Mesendoderm (in vitro differentiated cells): ENCODE results near the gene TMEM54.

Source experiments
- DNase-seq: peaks from one replicate; pipeline ENCODE4 v3.0.0; 2013
- H2AK5ac ChIP-seq: 2 replicates; pipeline ENCODE4 v1.6.1; 2013; ENCODE audit warnings: low read length, inconsistent platforms
- H2BK120ac ChIP-seq: 2 replicates; pipeline ENCODE4 v1.6.1; 2013; ENCODE audit warnings: low read depth, mild to moderate bottlenecking, low read length, moderate library complexity, mixed read lengths
- H2BK15ac ChIP-seq: replicated peaks from 2 replicates; pipeline ENCODE4 v1.6.1; 2013; ENCODE audit warnings: low read depth, mild to moderate bottlenecking, moderate library complexity
- H2BK5ac ChIP-seq: 2 replicates; pipeline ENCODE4 v1.6.1; 2013; ENCODE audit warnings: low read length, inconsistent platforms
- H3K18ac ChIP-seq: 2 replicates; pipeline ENCODE4 v1.6.1; 2013; ENCODE audit warnings: mild to moderate bottlenecking, low read length, mixed read lengths
- H3K23ac ChIP-seq: one replicate; pipeline ENCODE4 v1.6.1; 2013; ENCODE audit warnings: low read length
- H3K27ac ChIP-seq: 2 replicates; pipeline ENCODE4 v1.5.1; 2013; ENCODE audit warnings: low read depth, mild to moderate bottlenecking, inconsistent platforms, low read length, moderate library complexity
- H3K27me3 ChIP-seq: 2 replicates; pipeline ENCODE4 v1.6.1; 2013; ENCODE audit warnings: low read length, control low read depth, mild to moderate bottlenecking, inconsistent platforms; ENCODE audit not compliant: insufficient read depth, poor library complexity
- H3K36me3 ChIP-seq: 2 replicates; pipeline ENCODE4 v1.6.1; 2013; ENCODE audit warnings: low read length, inconsistent platforms; ENCODE audit not compliant: control insufficient read depth, insufficient read depth
- H3K4ac ChIP-seq: one replicate; pipeline ENCODE4 v1.6.1; 2013; ENCODE audit warnings: low read depth, mild to moderate bottlenecking, low read length, moderate library complexity
- H3K4me1 ChIP-seq: 2 replicates; pipeline ENCODE4 v1.6.1; 2013; ENCODE audit warnings: low read depth, low read length, inconsistent platforms; ENCODE audit not compliant: control insufficient read depth
- H3K4me2 ChIP-seq: 2 replicates; pipeline ENCODE4 v1.6.1; 2013; ENCODE audit warnings: low read length
- H3K4me3 ChIP-seq: 2 replicates; pipeline ENCODE4 v1.5.1; 2013; ENCODE audit warnings: mild to moderate bottlenecking, low read length
- H3K56ac ChIP-seq: one replicate; pipeline ENCODE4 v1.6.1; 2013; ENCODE audit warnings: low read length
- H3K79me1 ChIP-seq: 2 replicates; pipeline ENCODE4 v1.6.1; 2013; ENCODE audit warnings: low read length, inconsistent platforms
- H3K79me2 ChIP-seq: 2 replicates; pipeline ENCODE4 v1.6.1; 2013; ENCODE audit warnings: mild to moderate bottlenecking, low read length; ENCODE audit not compliant: control insufficient read depth, insufficient read depth
- H3K9ac ChIP-seq: 2 replicates; pipeline ENCODE4 v1.6.1; 2013; ENCODE audit warnings: low read length, inconsistent platforms
- H4K5ac ChIP-seq: one replicate; pipeline ENCODE4 v1.6.1; 2013; ENCODE audit warnings: low read length
- H4K8ac ChIP-seq: one replicate; pipeline ENCODE4 v1.6.1; 2013; ENCODE audit warnings: low read depth, mild to moderate bottlenecking, control low read depth, low read length, moderate library complexity
- whole genome bisulfite sequencing: extraction: QIAGEN DNeasy Blood & Tissue Kit; methylation state at CpG from one replicate; pipeline ENCODE4 v1.1.7; 2013; ENCODE audit warnings: low lambda C conversion rate, missing lambda C conversion rate; ENCODE audit not compliant: insufficient coverage; ENCODE audit errors: extremely low coverage; 5-methylcytosine and 5-hydroxymethylcytosine counted together

The TMEM54 gene

GRCh38 chr1:32891630-32892029 lies 9.6 kb downstream of the TMEM54 start:
- no peak overlapping the region for H2BK5ac ChIP-seq
- no peak overlapping the region for H4K5ac ChIP-seq
- no peak overlapping the region for H3K9ac ChIP-seq
- H3K27ac ChIP-seq = no peak overlapping the region
- DNase-seq = no peak
- H2BK120ac ChIP-seq = no peak overlapping the region
- H3K79me2 ChIP-seq = no peaks in the 10 kb centered on the region
- no peak overlapping the region for H2AK5ac ChIP-seq
- H3K4me3 ChIP-seq = no peak overlapping the region
- H3K4ac ChIP-seq = no peak overlapping the region
- H3K56ac ChIP-seq = no peak overlapping the region
- no peak overlapping the region for H3K4me2 ChIP-seq
- no CpG with 5 or more reads among the region's 3 CpGs for WGBS
- H3K18ac ChIP-seq = no peak overlapping the region
- no peaks in the 10 kb centered on the region for H3K36me3 ChIP-seq
- no peaks in the 10 kb centered on the region for H3K27me3 ChIP-seq
- H2BK15ac ChIP-seq = no peak overlapping the region
- H4K8ac ChIP-seq = no peak overlapping the region
- no peaks in the 10 kb centered on the region for H3K4me1 ChIP-seq
- no peak overlapping the region for H3K23ac ChIP-seq
- H3K79me1 ChIP-seq = no peaks in the 10 kb centered on the region

- no peaks in the 10 kb centered on the region for H3K27me3 ChIP-seq
- no CpG with 5 or more reads among the region's 1 CpG for WGBS
These were observed 10.0 kb downstream of the TMEM54 start for GRCh38 chr1:32891241-32891570.

GRCh38 chr1:32890516-32891240 lies 10.5 kb downstream of the TMEM54 start:
- Histone ChIP-seq H3K4me1 (no peaks in the 10 kb centered on the region), H4K8ac (no peak overlapping the region), H3K79me2 (no peaks in the 10 kb centered on the region)

More at GRCh38 chr1:32891241-32891570, 10.0 kb downstream of the TMEM54 start:
- H3K23ac ChIP-seq = no peak overlapping the region
- no peaks in the 10 kb centered on the region for H3K79me1 ChIP-seq
- H2BK5ac ChIP-seq = no peak overlapping the region
- no peak overlapping the region for H3K4me2 ChIP-seq
- H3K4me1 ChIP-seq = no peaks in the 10 kb centered on the region
- H3K4me3 ChIP-seq = no peak overlapping the region
- H4K8ac ChIP-seq = no peak overlapping the region
- no peak overlapping the region for H3K18ac ChIP-seq
- no peak overlapping the region for H3K9ac ChIP-seq
- no peak overlapping the region for H2AK5ac ChIP-seq
- no peak overlapping the region for H3K4ac ChIP-seq
- no peak overlapping the region for H3K27ac ChIP-seq
- no peak overlapping the region for H2BK15ac ChIP-seq
- DNase-seq = no peak
- no peak overlapping the region for H3K56ac ChIP-seq
- H4K5ac ChIP-seq = no peak overlapping the region
- H2BK120ac ChIP-seq = no peak overlapping the region
- H3K79me2 ChIP-seq = no peaks in the 10 kb centered on the region
- H3K36me3 ChIP-seq = no peaks in the 10 kb centered on the region

GRCh38 chr1:32889731-32890278 lies 11.4 kb downstream of the TMEM54 start:
- H3K4me2 ChIP-seq = no peak overlapping the region
- no CpG with 5 or more reads among the region's 3 CpGs for WGBS
- no peaks in the 10 kb centered on the region for H3K79me1 ChIP-seq
- H2BK120ac ChIP-seq = no peak overlapping the region
- no peak overlapping the region for H2AK5ac ChIP-seq
- H2BK5ac ChIP-seq = no peak overlapping the region
- no peak overlapping the region for H2BK15ac ChIP-seq
- no peak for DNase-seq
- H3K4ac ChIP-seq = no peak overlapping the region
- H3K9ac ChIP-seq = no peak overlapping the region
- no peaks in the 10 kb centered on the region for H3K36me3 ChIP-seq
- H3K23ac ChIP-seq = no peak overlapping the region
- H3K56ac ChIP-seq = no peak overlapping the region
- H4K5ac ChIP-seq = no peak overlapping the region
- no peak overlapping the region for H3K18ac ChIP-seq
- H3K27ac ChIP-seq = no peak overlapping the region
- no peaks in the 10 kb centered on the region for H3K79me2 ChIP-seq
- H3K4me1 ChIP-seq = no peaks in the 10 kb centered on the region
- no peak overlapping the region for H3K4me3 ChIP-seq
- H3K27me3 ChIP-seq = peaks cover 3% of the 10 kb centered on the region
- no peak overlapping the region for H4K8ac ChIP-seq

More at GRCh38 chr1:32890516-32891240, 10.5 kb downstream of the TMEM54 start:
- Histone ChIP-seq H3K36me3 (no peaks in the 10 kb centered on the region), H3K23ac (no peak overlapping the region), H2BK5ac (no peak overlapping the region), H3K27me3 (peaks cover 3% of the 10 kb centered on the region), H3K56ac (no peak overlapping the region), H3K4me2 (no peak overlapping the region), H2BK15ac (no peak overlapping the region), H2BK120ac (no peak overlapping the region), H3K9ac (no peak overlapping the region), H3K18ac (no peak overlapping the region), H3K4ac (no peak overlapping the region), H3K4me3 (no peak overlapping the region), H3K79me1 (no peaks in the 10 kb centered on the region), H3K27ac (no peak overlapping the region), H2AK5ac (no peak overlapping the region), H4K5ac (no peak overlapping the region)
- WGBS = no CpG with 5 or more reads among the region's 7 CpGs
- DNase-seq = no peak

GRCh38 chr1:32888677-32889420 lies 12.3 kb downstream of the TMEM54 start:
- peaks cover 3% of the 10 kb centered on the region for H3K27me3 ChIP-seq
- WGBS = no CpG with 5 or more reads among the region's 24 CpGs

More at GRCh38 chr1:32888677-32889420, 12.3 kb downstream of the TMEM54 start:
- Histone ChIP-seq H2BK15ac (no peak overlapping the region), H3K23ac (no peak overlapping the region), H3K4me2 (no peak overlapping the region), H2AK5ac (no peak overlapping the region), H4K5ac (no peak overlapping the region), H3K4me3 (no peak overlapping the region), H3K79me1 (no peaks in the 10 kb centered on the region), H3K18ac (no peak overlapping the region), H3K4me1 (no peaks in the 10 kb centered on the region), H3K56ac (no peak overlapping the region), H3K9ac (no peak overlapping the region), H2BK5ac (no peak overlapping the region), H3K27ac (no peak overlapping the region), H2BK120ac (no peak overlapping the region), H3K4ac (no peak overlapping the region), H3K79me2 (no peaks in the 10 kb centered on the region), H3K36me3 (no peaks in the 10 kb centered on the region), H4K8ac (no peak overlapping the region)
- DNase-seq = no peak
